HCT116 (cell line): ENCODE measurements around the gene SOX2. TPM values are rescaled to one million over a fixed set of nuclear protein-coding genes. Genes with fewer than 3 reads are reported as not detected.

ENCODE experiments used
- ATAC-seq: fragments of 200-7000 bp; cut with Tn5 transposase; 2 replicates; pipeline ENCODE4 v1.9.1; 2020; ENCODE audit warnings: mild to moderate bottlenecking, moderate library complexity
- BruUV-seq: library from RNA; stranded (reverse); fragments of 400-500 nt; replicated peaks from 2 replicates; lab custom pipeline; 2021; lab: Mats Ljungman, UMichigan
- CTCF ChIA-PET: fragments of 300-600 bp; sonication (Branson Sonifier 250); formaldehyde crosslinking; loops from one replicate; lab custom pipeline; 2021; ENCODE audit warnings: antibody characterized with exemption; lab: Charles Lee
- POLR2A ChIA-PET: fragments of 300-600, 350-600 bp; sonication (Branson Sonifier 250); formaldehyde crosslinking; loops from one replicate; lab custom pipeline; 2021; ENCODE audit warnings: antibody characterized with exemption; lab: Charles Lee
- RAD21 ChIA-PET, 2 experiments: fragments of 300-600 bp; sonication (Branson Sonifier 250); formaldehyde crosslinking; loops; one replicate each; lab custom pipeline; 2023; ENCODE audit warnings: low total read pairs in 2 of 2; ENCODE audit not compliant: uncharacterized antibody in 2 of 2, unreplicated experiment in 2 of 2, low non-redundant PET in 1 of 2; lab: Charles Lee
- DNase-seq: peaks from one replicate; pipeline ENCODE4 v3.0.0-alpha.2; 2010; ENCODE audit warnings: low read depth, low spot score
- H2AFZ ChIP-seq: fragments of 200-600 bp; shearing (Covaris generic), sonication (generic); 2 replicates; pipeline ENCODE4 v1.6.1; 2017; ENCODE audit warnings: low read depth, mixed run types, mixed read lengths, antibody characterized with exemption, low read length; ENCODE audit not compliant: poor library complexity, severe bottlenecking
- H3K27ac ChIP-seq: 2 replicates; pipeline ENCODE4 v1.5.1; 2012; ENCODE audit warnings: low read depth, low read length
- H3K27me3 ChIP-seq: fragments of 200-600 bp; sonication (generic); 2 replicates; pipeline ENCODE4 v1.6.1; 2016; ENCODE audit warnings: mixed run types, low read length, mixed read lengths; ENCODE audit not compliant: insufficient read depth
- H3K36me3 ChIP-seq, 2 experiments: fragments of 200-500 bp in 1 of 2; fragments of 200-600 bp in 1 of 2; sonication (Bioruptor generic) in 1 of 2; sonication (generic) in 1 of 2; 2 replicates each; pipeline versions ENCODE4 v1.5.1 to v1.6.1; 2014 to 2016; ENCODE audit warnings: low read length in 2 of 2, inconsistent platforms in 1 of 2, mixed read lengths in 1 of 2, mixed run types in 1 of 2; ENCODE audit not compliant: insufficient read depth in 2 of 2, control insufficient read depth in 1 of 2
- H3K4me1 ChIP-seq, 2 experiments: fragments of 200-600 bp in 1 of 2; sonication (generic) in 1 of 2; 2 replicates each; pipeline versions ENCODE4 v1.5.1 to v1.6.1; 2012 to 2017; ENCODE audit warnings: low read length in 2 of 2, inconsistent platforms in 1 of 2, mild to moderate bottlenecking in 1 of 2, mixed read lengths in 1 of 2, mixed run types in 1 of 2, moderate library complexity in 1 of 2; ENCODE audit not compliant: insufficient read depth in 2 of 2, control insufficient read depth in 1 of 2
- H3K4me2 ChIP-seq: fragments of 200-600 bp; sonication (generic); 2 replicates; pipeline ENCODE4 v1.6.1; 2017; ENCODE audit warnings: mixed run types, low read length, mixed read lengths
- H3K4me3 ChIP-seq, 2 experiments: fragments of 200-600 bp in 1 of 2; sonication (generic) in 1 of 2; replicated peaks in 1 of 2; 2 replicates each; pipeline ENCODE4 v1.5.1; 2011 to 2016; ENCODE audit warnings: low read length in 2 of 2, control low read depth in 1 of 2, low read depth in 1 of 2, mild to moderate bottlenecking in 1 of 2, mixed read lengths in 1 of 2, mixed run types in 1 of 2
- H3K79me2 ChIP-seq: fragments of 200-600 bp; sonication (generic); 2 replicates; pipeline ENCODE4 v1.6.1; 2017; ENCODE audit warnings: mild to moderate bottlenecking, mixed run types, low read length, moderate library complexity, mixed read lengths; ENCODE audit not compliant: insufficient read depth
- H3K9ac ChIP-seq: fragments of 200-600 bp; sonication (generic); 2 replicates; pipeline ENCODE4 v1.6.1; 2016; ENCODE audit warnings: low read length, mixed read lengths
- H3K9me2 ChIP-seq: fragments of 200-600 bp; sonication (generic), shearing (Covaris generic); 2 replicates; pipeline ENCODE4 v1.6.1; 2017; ENCODE audit warnings: mixed run types, mild to moderate bottlenecking, moderate library complexity; ENCODE audit not compliant: insufficient read depth
- H3K9me3 ChIP-seq, 2 experiments: fragments of 200-500 bp in 1 of 2; fragments of 200-600 bp in 1 of 2; sonication (Bioruptor generic) in 1 of 2; sonication (generic) in 1 of 2; 2 replicates each; pipeline ENCODE4 v1.6.1; 2014 to 2017; ENCODE audit warnings: low read length in 2 of 2, mixed read lengths in 2 of 2, inconsistent platforms in 1 of 2, low read depth in 1 of 2, mild to moderate bottlenecking in 1 of 2, mixed run types in 1 of 2, moderate library complexity in 1 of 2; ENCODE audit not compliant: control insufficient read depth in 1 of 2, insufficient read depth in 1 of 2
- H4K20me1 ChIP-seq: fragments of 200-600 bp; sonication (generic), shearing (Covaris generic); 2 replicates; pipeline ENCODE4 v1.6.1; 2017; ENCODE audit warnings: mixed run types, mild to moderate bottlenecking, moderate library complexity; ENCODE audit not compliant: insufficient read depth
- CBX3 ChIP-seq: IDR thresholded peaks from 2 replicates; pipeline ENCODE4 v1.6.1; 2012; ENCODE audit warnings: low read depth
- CTCF ChIP-seq, 3 experiments: fragments of 200-600 bp in 1 of 3; sonication (generic) in 1 of 3; IDR thresholded peaks in 2 of 3; conservative IDR thresholded peaks in 1 of 3; 2 replicates each; pipeline ENCODE4 v1.5.1; 2012 to 2017; ENCODE audit warnings: low read depth in 2 of 3, low read length in 2 of 3, antibody characterized with exemption in 1 of 3, borderline replicate concordance in 1 of 3, control low read depth in 1 of 3, mild to moderate bottlenecking in 1 of 3, mixed read lengths in 1 of 3, mixed run types in 1 of 3, moderate library complexity in 1 of 3; ENCODE audit not compliant: insufficient read depth in 1 of 3
- ELF1 ChIP-seq: IDR thresholded peaks from 2 replicates; pipeline ENCODE4 v1.6.1; 2012; ENCODE audit warnings: low read depth, borderline replicate concordance
- EZH2 ChIP-seq: fragments of 200-600 bp; sonication (generic); IDR thresholded peaks from 2 replicates; pipeline ENCODE4 v1.6.1; 2017; ENCODE audit warnings: antibody characterized with exemption, mixed run types
- EZH2phosphoT487 ChIP-seq: fragments of 200-600 bp; IDR thresholded peaks from 2 replicates; pipeline ENCODE4 v1.6.1; 2018; ENCODE audit warnings: antibody characterized with exemption, borderline replicate concordance
- JUND ChIP-seq: IDR thresholded peaks from 2 replicates; pipeline ENCODE4 v1.6.1; 2012
- RAD21 ChIP-seq: IDR thresholded peaks from 2 replicates; pipeline ENCODE4 v1.6.1; 2012; ENCODE audit warnings: low read depth, mild to moderate bottlenecking
- REST ChIP-seq: IDR thresholded peaks from 2 replicates; pipeline ENCODE4 v1.6.1; 2012; ENCODE audit warnings: low read depth
- SIN3A ChIP-seq: IDR thresholded peaks from 2 replicates; pipeline ENCODE4 v1.6.1; 2012; ENCODE audit warnings: low read depth
- SRF ChIP-seq: IDR thresholded peaks from 2 replicates; pipeline ENCODE4 v1.6.1; 2012; ENCODE audit warnings: low read depth
- ZBTB33 ChIP-seq: IDR thresholded peaks from 2 replicates; pipeline ENCODE4 v1.6.1; 2011; ENCODE audit warnings: mild to moderate bottlenecking, low read length, moderate library complexity; ENCODE audit not compliant: insufficient replicate concordance; ENCODE audit errors: extremely low read depth
- intact Hi-C: fragments of 100-400 bp; cut with micrococcal nuclease; formaldehyde crosslinking; loops from 2 replicates; pipeline ENCODE4 v1.10.0; 2022
- total RNA-seq: library from RNA; stranded (reverse); gene quantifications from one replicate; pipeline ENCODE4 v1.2.1, GENCODE V29; 2021; ENCODE audit not compliant: unreplicated experiment

Gene SOX2
- total RNA-seq, 1 experiment from 2014 or later = 0.15 TPM

GRCh38 chr3:181717549-181718171 is 5.9 kb downstream of the SOX2 start:
- H3K4me3 ChIP-seq = no peak overlapping the region
- DNase-seq (no peak), ATAC-seq (no peak)
- no peak for TF ChIP-seq ELF1
- no peak for TF ChIP-seq CTCF (IDR thresholded peaks at IDR 0.05 in 2 of 3, conservative IDR thresholded peaks at IDR 0.05 in 1 of 3; ENCODE audit: borderline replicate concordance in 1 of 3, insufficient read depth in 1 of 3, low read depth in 2 of 3, low read length in 2 of 3)
- TF ChIP-seq SIN3A = no peak
- TF ChIP-seq JUND = no peak
- no peak for TF ChIP-seq EZH2
- no peak for TF ChIP-seq CBX3
- TF ChIP-seq SRF = no peak
- no peak for TF ChIP-seq ZBTB33
- TF ChIP-seq EZH2phosphoT487 = no peak
- no peak for TF ChIP-seq RAD21
- no peak for TF ChIP-seq REST
- H3K4me1 ChIP-seq = no peaks in the 10 kb centered on the region
- H4K20me1 ChIP-seq = no peaks in the 10 kb centered on the region
- CTCF ChIA-PET = interaction anchor here (1.2 kb wide), 1 partner anchor 17 kb away, joined by 4 read pairs; no protein-coding TSS in a partner anchor
- no peaks in the 10 kb centered on the region for H3K79me2 ChIP-seq
- RAD21 ChIA-PET = no interaction called here
- intact Hi-C loops = no loop called here
- no TSS peak for BruUV-seq
- H2AFZ ChIP-seq = no peak overlapping the region
- H3K4me2 ChIP-seq = no peak overlapping the region
- no peaks in the 10 kb centered on the region for H3K9me2 ChIP-seq
- no peak overlapping the region for H3K27ac ChIP-seq
- 0 out of 2 replicates have a peak, but pooled peaks cover 3% of the 10 kb centered on the region for H3K27me3 ChIP-seq
- no peak overlapping the region for H3K9ac ChIP-seq
- H3K36me3 ChIP-seq = no peaks in the 10 kb centered on the region
- no peaks in the 10 kb centered on the region for H3K9me3 ChIP-seq
- POLR2A ChIA-PET = no interaction called here
